ENCODE measurements around the gene RPL22.

DNA sequence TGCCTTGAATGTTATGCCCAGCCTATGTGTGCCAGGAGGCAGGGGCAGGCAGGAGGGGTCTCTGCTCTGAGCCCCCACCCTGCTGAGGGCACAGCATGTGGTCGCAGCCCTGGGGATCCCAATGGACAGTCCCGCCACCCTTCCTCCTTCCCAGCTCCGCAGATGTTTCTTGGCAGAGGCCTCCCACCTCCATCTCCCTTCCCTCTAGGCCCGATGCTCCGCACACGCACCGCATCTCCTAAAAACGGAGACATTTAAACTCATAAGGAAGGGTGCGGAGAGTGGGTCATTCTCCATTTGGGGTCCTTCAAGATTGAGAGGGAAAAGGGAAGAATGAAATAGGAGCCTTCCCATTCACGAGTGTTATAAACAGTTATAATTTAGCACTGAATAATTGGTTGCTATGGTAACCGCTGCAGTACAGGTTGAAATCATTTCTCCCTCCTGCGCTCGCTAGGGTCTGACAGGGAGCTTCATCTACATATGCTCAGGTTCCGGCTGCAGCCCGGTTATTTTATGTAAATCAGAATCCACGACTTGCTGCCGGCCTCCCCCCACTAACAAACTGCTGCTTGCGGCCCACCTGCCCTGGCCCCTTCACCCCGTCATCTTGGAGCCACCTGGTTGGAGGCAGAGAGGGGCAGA lies 35.3 kb downstream of the RPL22 start:
- TF ChIP-seq, protein P1, sequence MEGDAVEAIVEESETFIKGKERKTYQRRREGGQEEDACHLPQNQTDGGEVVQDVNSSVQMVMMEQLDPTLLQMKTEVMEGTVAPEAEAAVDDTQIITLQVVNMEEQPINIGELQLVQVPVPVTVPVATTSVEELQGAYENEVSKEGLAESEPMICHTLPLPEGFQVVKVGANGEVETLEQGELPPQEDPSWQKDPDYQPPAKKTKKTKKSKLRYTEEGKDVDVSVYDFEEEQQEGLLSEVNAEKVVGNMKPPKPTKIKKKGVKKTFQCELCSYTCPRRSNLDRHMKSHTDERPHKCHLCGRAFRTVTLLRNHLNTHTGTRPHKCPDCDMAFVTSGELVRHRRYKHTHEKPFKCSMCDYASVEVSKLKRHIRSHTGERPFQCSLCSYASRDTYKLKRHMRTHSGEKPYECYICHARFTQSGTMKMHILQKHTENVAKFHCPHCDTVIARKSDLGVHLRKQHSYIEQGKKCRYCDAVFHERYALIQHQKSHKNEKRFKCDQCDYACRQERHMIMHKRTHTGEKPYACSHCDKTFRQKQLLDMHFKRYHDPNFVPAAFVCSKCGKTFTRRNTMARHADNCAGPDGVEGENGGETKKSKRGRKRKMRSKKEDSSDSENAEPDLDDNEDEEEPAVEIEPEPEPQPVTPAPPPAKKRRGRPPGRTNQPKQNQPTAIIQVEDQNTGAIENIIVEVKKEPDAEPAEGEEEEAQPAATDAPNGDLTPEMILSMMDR (IDR thresholded peaks at IDR 0.05; ENCODE audit: low read length) = no peak
- no peak for TF ChIP-seq EZH2 (optimal IDR thresholded peaks at IDR 0.05; ENCODE audit: low read depth, low read length)
- TF ChIP-seq EZH2phosphoT487 (IDR thresholded peaks at IDR 0.05; ENCODE audit: low read length) = no peak

Measured in MM.1S (cell line).